GM10248 (cell line): ENCODE data around the gene NDOR1.
A peak's percentile ranks its signal among the peaks of the same experiment; 100 is the strongest.
"Not testable (repeated sequence)": the region's sequence is repeated elsewhere in the genome, so short reads cannot be mapped to it uniquely, and the experiment has no call there.

Experiments
- CTCF ChIA-PET: fragments of 300-600 bp; sonication (Branson Sonifier 250); formaldehyde crosslinking; extraction: SDS; loops from one replicate; lab custom pipeline; 2021; ENCODE audit warnings: antibody characterized with exemption; lab: Yijun Ruan, JAX
- POLR2A ChIA-PET: fragments of 350-650 bp; sonication (Branson Sonifier 250); formaldehyde crosslinking; extraction: SDS; loops from one replicate; lab custom pipeline; 2020; ENCODE audit warnings: antibody characterized with exemption; lab: Yijun Ruan, JAX
- DNase-seq: peaks from one replicate; pipeline ENCODE4 v3.0.0; 2012; ENCODE audit errors: extremely low spot score
- TF ChIP-seq, protein P1 (sequence below): IDR thresholded peaks from 2 replicates; pipeline ENCODE4 v1.5.1; 2012; ENCODE audit warnings: mild to moderate bottlenecking, low read depth; ENCODE audit errors: extremely low read depth, missing control alignments, control extremely low read depth

The NDOR1 gene

DNA sequence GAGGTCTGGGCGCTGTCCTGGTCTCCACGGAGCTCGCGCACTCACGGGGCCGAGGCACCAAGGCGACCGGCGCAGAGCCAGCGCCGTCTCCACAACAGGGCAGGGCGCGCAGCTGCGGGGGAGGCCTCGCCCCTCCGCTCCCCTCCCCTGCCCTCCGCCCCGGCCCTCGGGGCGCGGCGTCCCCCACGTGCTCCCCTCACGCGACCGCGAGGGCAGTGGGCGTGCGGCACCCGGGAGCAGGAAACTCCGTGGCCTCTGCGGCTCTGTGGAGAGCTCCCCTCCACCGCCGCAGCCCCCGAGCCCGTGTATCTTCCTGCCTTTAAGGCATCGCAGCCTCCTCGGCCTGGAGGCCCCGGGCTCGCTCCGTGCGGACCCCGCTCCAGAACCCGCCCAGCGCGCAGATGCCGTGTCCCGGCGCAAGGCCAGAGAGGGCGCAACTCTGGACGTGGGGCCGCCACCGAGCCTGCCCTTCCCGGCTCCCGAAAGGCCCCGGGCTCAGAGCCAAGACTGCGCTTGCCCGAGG lies 34.9 kb downstream of the NDOR1 start:
- ChIA-PET CTCF (interaction anchor here (0.8 to 8.0 kb wide), 11 partner anchors 10 to 304 kb away, joined by 3 to 92 read pairs (median 4); partner anchors contain the start of genes CYSRT1, EXD3, LRRC26 and NELFB), POLR2A (interaction anchor here (0.5 to 6.8 kb wide), 43 partner anchors 9 to 293 kb away, joined by 3 to 124 read pairs (median 5); partner anchors contain the start of genes ANAPC2, CYSRT1, EXD3 and MAN1B1)
- TF ChIP-seq, protein P1, sequence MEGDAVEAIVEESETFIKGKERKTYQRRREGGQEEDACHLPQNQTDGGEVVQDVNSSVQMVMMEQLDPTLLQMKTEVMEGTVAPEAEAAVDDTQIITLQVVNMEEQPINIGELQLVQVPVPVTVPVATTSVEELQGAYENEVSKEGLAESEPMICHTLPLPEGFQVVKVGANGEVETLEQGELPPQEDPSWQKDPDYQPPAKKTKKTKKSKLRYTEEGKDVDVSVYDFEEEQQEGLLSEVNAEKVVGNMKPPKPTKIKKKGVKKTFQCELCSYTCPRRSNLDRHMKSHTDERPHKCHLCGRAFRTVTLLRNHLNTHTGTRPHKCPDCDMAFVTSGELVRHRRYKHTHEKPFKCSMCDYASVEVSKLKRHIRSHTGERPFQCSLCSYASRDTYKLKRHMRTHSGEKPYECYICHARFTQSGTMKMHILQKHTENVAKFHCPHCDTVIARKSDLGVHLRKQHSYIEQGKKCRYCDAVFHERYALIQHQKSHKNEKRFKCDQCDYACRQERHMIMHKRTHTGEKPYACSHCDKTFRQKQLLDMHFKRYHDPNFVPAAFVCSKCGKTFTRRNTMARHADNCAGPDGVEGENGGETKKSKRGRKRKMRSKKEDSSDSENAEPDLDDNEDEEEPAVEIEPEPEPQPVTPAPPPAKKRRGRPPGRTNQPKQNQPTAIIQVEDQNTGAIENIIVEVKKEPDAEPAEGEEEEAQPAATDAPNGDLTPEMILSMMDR, result peak; percentile 26
- DNase-seq, result peak; percentile 66

- ChIA-PET CTCF (interaction anchor here (0.8 to 8.0 kb wide), 10 partner anchors 11 to 212 kb away, joined by 3 to 92 read pairs (median 4); partner anchors contain the start of genes CYSRT1, EXD3, LRRC26 and NELFB), POLR2A (interaction anchor here (0.5 to 6.8 kb wide), 41 partner anchors 9 to 293 kb away, joined by 3 to 124 read pairs (median 5); partner anchors contain the start of genes ANAPC2, CYSRT1, EXD3 and MAN1B1)
- peak; percentile 99 for DNase-seq
- TF ChIP-seq, protein P1, result no peak
Measured at GRCh38 chr9:137240841-137241489, 35.5 kb downstream of the NDOR1 start, which contains the start of gene TUBB4B. Gene TUBB4B, plus strand, starts transcription at chr9:137241287. Its CDS starts 74 bp downstream, at chr9:137241361.

DNA sequence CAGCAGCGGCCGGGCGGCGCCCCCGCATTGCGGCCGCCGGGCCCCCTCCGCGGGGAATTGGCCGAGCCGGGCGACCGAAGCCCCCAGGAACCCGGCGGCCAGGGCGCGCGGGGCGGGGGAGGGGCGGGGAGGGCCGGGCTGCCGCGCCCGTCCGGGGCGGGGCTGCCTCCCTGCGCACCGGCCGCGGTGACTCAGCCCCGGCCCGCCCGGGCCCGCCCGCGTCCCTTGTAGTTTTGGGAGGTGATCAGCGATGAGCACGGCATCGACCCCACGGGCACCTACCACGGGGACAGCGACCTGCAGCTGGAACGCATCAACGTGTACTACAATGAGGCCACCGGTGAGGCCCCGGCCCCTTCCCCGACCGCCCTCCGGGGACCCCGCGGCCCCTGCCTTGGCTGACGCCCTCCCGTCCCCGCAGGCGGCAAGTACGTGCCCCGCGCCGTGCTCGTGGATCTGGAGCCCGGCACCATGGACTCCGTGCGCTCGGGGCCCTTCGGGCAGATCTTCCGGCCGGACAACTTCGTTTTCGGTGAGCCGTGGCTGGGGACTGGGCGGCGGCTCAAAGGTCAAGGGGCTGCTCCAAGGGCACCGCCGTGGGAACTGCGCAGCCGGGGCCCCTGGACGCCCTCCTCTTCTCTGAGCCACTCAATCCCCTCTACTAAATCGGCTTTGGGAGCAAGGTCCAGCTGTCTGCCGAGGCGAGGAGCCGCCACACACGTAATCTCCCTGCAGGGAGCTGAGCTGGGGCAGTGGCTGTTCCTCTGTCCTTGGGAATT lies 36.2 kb downstream of the NDOR1 start:
- peak; percentile 64 for DNase-seq
- ChIA-PET CTCF (interaction anchor here (0.8 to 8.0 kb wide), 10 partner anchors 12 to 212 kb away, joined by 3 to 92 read pairs (median 4); partner anchors contain the start of genes CYSRT1, NELFB, RNF208 and RNF224), POLR2A (interaction anchor here (0.8 to 6.8 kb wide), 27 partner anchors 8 to 436 kb away, joined by 3 to 124 read pairs (median 4); partner anchors contain the start of genes CYSRT1, NDOR1, NELFB and RNF224)
- TF ChIP-seq, protein P1, result no peak

DNA sequence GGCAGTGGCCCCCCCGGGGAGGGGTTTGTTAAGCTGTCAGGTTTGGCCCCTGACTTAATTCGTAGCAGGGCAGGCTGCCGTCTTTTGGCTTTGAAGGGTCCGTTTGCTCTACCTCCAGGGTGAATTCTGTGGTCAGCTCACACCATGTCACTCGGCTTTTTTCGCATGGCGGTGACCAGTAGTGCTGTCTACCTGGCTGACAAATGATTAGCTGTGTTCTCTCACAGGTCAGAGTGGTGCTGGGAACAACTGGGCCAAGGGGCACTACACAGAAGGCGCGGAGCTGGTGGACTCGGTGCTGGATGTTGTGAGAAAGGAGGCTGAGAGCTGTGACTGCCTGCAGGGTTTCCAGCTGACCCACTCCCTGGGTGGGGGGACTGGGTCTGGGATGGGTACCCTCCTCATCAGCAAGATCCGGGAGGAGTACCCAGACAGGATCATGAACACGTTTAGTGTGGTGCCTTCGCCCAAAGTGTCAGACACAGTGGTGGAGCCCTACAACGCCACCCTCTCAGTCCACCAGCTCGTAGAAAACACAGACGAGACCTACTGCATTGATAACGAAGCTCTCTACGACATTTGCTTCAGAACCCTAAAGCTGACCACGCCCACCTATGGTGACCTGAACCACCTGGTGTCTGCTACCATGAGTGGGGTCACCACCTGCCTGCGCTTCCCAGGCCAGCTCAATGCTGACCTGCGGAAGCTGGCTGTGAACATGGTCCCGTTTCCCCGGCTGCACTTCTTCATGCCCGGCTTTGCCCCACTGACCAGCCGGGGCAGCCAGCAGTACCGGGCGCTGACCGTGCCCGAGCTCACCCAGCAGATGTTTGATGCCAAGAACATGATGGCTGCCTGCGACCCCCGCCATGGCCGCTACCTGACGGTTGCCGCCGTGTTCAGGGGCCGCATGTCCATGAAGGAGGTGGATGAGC lies 37.0 kb downstream of the NDOR1 start:
- TF ChIP-seq, protein P1, result no peak
- ChIA-PET POLR2A (interaction anchor here (0.5 to 6.8 kb wide), 19 partner anchors 11 to 436 kb away, joined by 3 to 124 read pairs (median 4); partner anchors contain the start of genes MAN1B1, NDOR1, NELFB and NRARP), CTCF (interaction anchor here (0.8 to 2.5 kb wide), 6 partner anchors 11 to 127 kb away, joined by 3 to 10 read pairs (median 3); partner anchors contain the start of genes NELFB and RNF224)
- DNase-seq, result no peak

DNA sequence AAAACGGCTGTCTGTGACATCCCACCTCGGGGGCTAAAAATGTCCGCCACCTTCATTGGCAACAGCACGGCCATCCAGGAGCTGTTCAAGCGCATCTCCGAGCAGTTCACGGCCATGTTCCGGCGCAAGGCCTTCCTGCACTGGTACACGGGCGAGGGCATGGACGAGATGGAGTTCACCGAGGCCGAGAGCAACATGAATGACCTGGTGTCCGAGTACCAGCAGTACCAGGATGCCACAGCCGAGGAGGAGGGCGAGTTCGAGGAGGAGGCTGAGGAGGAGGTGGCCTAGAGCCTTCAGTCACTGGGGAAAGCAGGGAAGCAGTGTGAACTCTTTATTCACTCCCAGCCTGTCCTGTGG lies 37.7 kb downstream of the NDOR1 start:
- CTCF ChIA-PET, result interaction anchor here (0.9 to 2.5 kb wide), 2 partner anchors 12 to 15 kb away, joined by 4 to 10 read pairs; partner anchors contain the start of genes NELFB and RNF224
- DNase-seq, result not testable (repeated sequence)
- POLR2A ChIA-PET, result interaction anchor here (1.0 to 6.8 kb wide), 7 partner anchors 11 to 156 kb away, joined by 3 to 124 read pairs (median 4); partner anchors contain the start of genes MAN1B1, NELFB, NRARP and STPG3
